HCT116 (cell line): Measurements from ENCODE around the gene NEURL1B. TPM values are rescaled to one million over a fixed set of nuclear protein-coding genes. Genes with fewer than 3 reads are reported as not detected.

ENCODE experiments used
- ATAC-seq: fragments of 200-7000 bp; cut with Tn5 transposase; 2 replicates; pipeline ENCODE4 v1.9.1; 2020; ENCODE audit warnings: mild to moderate bottlenecking, moderate library complexity
- BruUV-seq: library from RNA; stranded (reverse); fragments of 400-500 nt; replicated peaks from 2 replicates; lab custom pipeline; 2021; lab: Mats Ljungman, UMichigan
- CTCF ChIA-PET: fragments of 300-600 bp; sonication (Branson Sonifier 250); formaldehyde crosslinking; loops from one replicate; lab custom pipeline; 2021; ENCODE audit warnings: antibody characterized with exemption; lab: Charles Lee
- POLR2A ChIA-PET: fragments of 300-600, 350-600 bp; sonication (Branson Sonifier 250); formaldehyde crosslinking; loops from one replicate; lab custom pipeline; 2021; ENCODE audit warnings: antibody characterized with exemption; lab: Charles Lee
- RAD21 ChIA-PET, 2 experiments: fragments of 300-600 bp; sonication (Branson Sonifier 250); formaldehyde crosslinking; loops; one replicate each; lab custom pipeline; 2023; ENCODE audit warnings: low total read pairs in 2 of 2; ENCODE audit not compliant: uncharacterized antibody in 2 of 2, unreplicated experiment in 2 of 2, low non-redundant PET in 1 of 2; lab: Charles Lee
- DNase-seq: peaks from one replicate; pipeline ENCODE4 v3.0.0-alpha.2; 2010; ENCODE audit warnings: low read depth, low spot score
- H2AFZ ChIP-seq: fragments of 200-600 bp; shearing (Covaris generic), sonication (generic); 2 replicates; pipeline ENCODE4 v1.6.1; 2017; ENCODE audit warnings: low read depth, mixed run types, mixed read lengths, antibody characterized with exemption, low read length; ENCODE audit not compliant: poor library complexity, severe bottlenecking
- H3K27ac ChIP-seq: 2 replicates; pipeline ENCODE4 v1.5.1; 2012; ENCODE audit warnings: low read depth, low read length
- H3K27me3 ChIP-seq: fragments of 200-600 bp; sonication (generic); 2 replicates; pipeline ENCODE4 v1.6.1; 2016; ENCODE audit warnings: mixed run types, low read length, mixed read lengths; ENCODE audit not compliant: insufficient read depth
- H3K36me3 ChIP-seq, 2 experiments: fragments of 200-500 bp in 1 of 2; fragments of 200-600 bp in 1 of 2; sonication (Bioruptor generic) in 1 of 2; sonication (generic) in 1 of 2; 2 replicates each; pipeline versions ENCODE4 v1.5.1 to v1.6.1; 2014 to 2016; ENCODE audit warnings: low read length in 2 of 2, inconsistent platforms in 1 of 2, mixed read lengths in 1 of 2, mixed run types in 1 of 2; ENCODE audit not compliant: insufficient read depth in 2 of 2, control insufficient read depth in 1 of 2
- H3K4me1 ChIP-seq, 2 experiments: fragments of 200-600 bp in 1 of 2; sonication (generic) in 1 of 2; 2 replicates each; pipeline versions ENCODE4 v1.5.1 to v1.6.1; 2012 to 2017; ENCODE audit warnings: low read length in 2 of 2, inconsistent platforms in 1 of 2, mild to moderate bottlenecking in 1 of 2, mixed read lengths in 1 of 2, mixed run types in 1 of 2, moderate library complexity in 1 of 2; ENCODE audit not compliant: insufficient read depth in 2 of 2, control insufficient read depth in 1 of 2
- H3K4me2 ChIP-seq: fragments of 200-600 bp; sonication (generic); 2 replicates; pipeline ENCODE4 v1.6.1; 2017; ENCODE audit warnings: mixed run types, low read length, mixed read lengths
- H3K4me3 ChIP-seq, 2 experiments: fragments of 200-600 bp in 1 of 2; sonication (generic) in 1 of 2; replicated peaks in 1 of 2; 2 replicates each; pipeline ENCODE4 v1.5.1; 2011 to 2016; ENCODE audit warnings: low read length in 2 of 2, control low read depth in 1 of 2, low read depth in 1 of 2, mild to moderate bottlenecking in 1 of 2, mixed read lengths in 1 of 2, mixed run types in 1 of 2
- H3K79me2 ChIP-seq: fragments of 200-600 bp; sonication (generic); 2 replicates; pipeline ENCODE4 v1.6.1; 2017; ENCODE audit warnings: mild to moderate bottlenecking, mixed run types, low read length, moderate library complexity, mixed read lengths; ENCODE audit not compliant: insufficient read depth
- H3K9ac ChIP-seq: fragments of 200-600 bp; sonication (generic); 2 replicates; pipeline ENCODE4 v1.6.1; 2016; ENCODE audit warnings: low read length, mixed read lengths
- H3K9me2 ChIP-seq: fragments of 200-600 bp; sonication (generic), shearing (Covaris generic); 2 replicates; pipeline ENCODE4 v1.6.1; 2017; ENCODE audit warnings: mixed run types, mild to moderate bottlenecking, moderate library complexity; ENCODE audit not compliant: insufficient read depth
- H3K9me3 ChIP-seq, 2 experiments: fragments of 200-500 bp in 1 of 2; fragments of 200-600 bp in 1 of 2; sonication (Bioruptor generic) in 1 of 2; sonication (generic) in 1 of 2; 2 replicates each; pipeline ENCODE4 v1.6.1; 2014 to 2017; ENCODE audit warnings: low read length in 2 of 2, mixed read lengths in 2 of 2, inconsistent platforms in 1 of 2, low read depth in 1 of 2, mild to moderate bottlenecking in 1 of 2, mixed run types in 1 of 2, moderate library complexity in 1 of 2; ENCODE audit not compliant: control insufficient read depth in 1 of 2, insufficient read depth in 1 of 2
- H4K20me1 ChIP-seq: fragments of 200-600 bp; sonication (generic), shearing (Covaris generic); 2 replicates; pipeline ENCODE4 v1.6.1; 2017; ENCODE audit warnings: mixed run types, mild to moderate bottlenecking, moderate library complexity; ENCODE audit not compliant: insufficient read depth
- ATF3 ChIP-seq: IDR thresholded peaks from 2 replicates; pipeline ENCODE4 v1.6.1; 2012
- CBX3 ChIP-seq: IDR thresholded peaks from 2 replicates; pipeline ENCODE4 v1.6.1; 2012; ENCODE audit warnings: low read depth
- CEBPB ChIP-seq: IDR thresholded peaks from 2 replicates; pipeline ENCODE4 v1.6.1; 2012; ENCODE audit warnings: low read depth
- CTCF ChIP-seq, 3 experiments: fragments of 200-600 bp in 1 of 3; sonication (generic) in 1 of 3; IDR thresholded peaks in 2 of 3; conservative IDR thresholded peaks in 1 of 3; 2 replicates each; pipeline ENCODE4 v1.5.1; 2012 to 2017; ENCODE audit warnings: low read depth in 2 of 3, low read length in 2 of 3, antibody characterized with exemption in 1 of 3, borderline replicate concordance in 1 of 3, control low read depth in 1 of 3, mild to moderate bottlenecking in 1 of 3, mixed read lengths in 1 of 3, mixed run types in 1 of 3, moderate library complexity in 1 of 3; ENCODE audit not compliant: insufficient read depth in 1 of 3
- EGR1 ChIP-seq: IDR thresholded peaks from 2 replicates; pipeline ENCODE4 v1.6.1; 2012; ENCODE audit warnings: low read depth
- ELF1 ChIP-seq: IDR thresholded peaks from 2 replicates; pipeline ENCODE4 v1.6.1; 2012; ENCODE audit warnings: low read depth, borderline replicate concordance
- EZH2 ChIP-seq: fragments of 200-600 bp; sonication (generic); IDR thresholded peaks from 2 replicates; pipeline ENCODE4 v1.6.1; 2017; ENCODE audit warnings: antibody characterized with exemption, mixed run types
- EZH2phosphoT487 ChIP-seq: fragments of 200-600 bp; IDR thresholded peaks from 2 replicates; pipeline ENCODE4 v1.6.1; 2018; ENCODE audit warnings: antibody characterized with exemption, borderline replicate concordance
- FOSL1 ChIP-seq: IDR thresholded peaks from 2 replicates; pipeline ENCODE4 v1.6.1; 2012; ENCODE audit warnings: low read depth
- JUND ChIP-seq: IDR thresholded peaks from 2 replicates; pipeline ENCODE4 v1.6.1; 2012
- MAX ChIP-seq: IDR thresholded peaks from 2 replicates; pipeline ENCODE4 v1.6.1; 2012
- POLR2A ChIP-seq: IDR thresholded peaks from 2 replicates; pipeline ENCODE4 v1.7.0; 2011; ENCODE audit warnings: borderline replicate concordance; ENCODE audit not compliant: insufficient read depth, insufficient read length; ENCODE audit errors: extremely low read depth
- POLR2AphosphoS5 ChIP-seq: IDR thresholded peaks from 2 replicates; pipeline ENCODE4 v1.6.1; 2011; ENCODE audit warnings: mild to moderate bottlenecking, low read depth, low read length, moderate library complexity
- RAD21 ChIP-seq: IDR thresholded peaks from 2 replicates; pipeline ENCODE4 v1.6.1; 2012; ENCODE audit warnings: low read depth, mild to moderate bottlenecking
- REST ChIP-seq: IDR thresholded peaks from 2 replicates; pipeline ENCODE4 v1.6.1; 2012; ENCODE audit warnings: low read depth
- SRF ChIP-seq: IDR thresholded peaks from 2 replicates; pipeline ENCODE4 v1.6.1; 2012; ENCODE audit warnings: low read depth
- YY1 ChIP-seq: IDR thresholded peaks from 2 replicates; pipeline ENCODE4 v1.6.1; 2011; ENCODE audit warnings: low read length, low read depth, moderate library complexity, mild to moderate bottlenecking; ENCODE audit not compliant: insufficient replicate concordance; ENCODE audit errors: extremely low read depth
- ZBTB33 ChIP-seq: IDR thresholded peaks from 2 replicates; pipeline ENCODE4 v1.6.1; 2011; ENCODE audit warnings: mild to moderate bottlenecking, low read length, moderate library complexity; ENCODE audit not compliant: insufficient replicate concordance; ENCODE audit errors: extremely low read depth
- ZNF274 ChIP-seq: fragments of 200-500 bp; sonication (Bioruptor generic); IDR thresholded peaks from 2 replicates; pipeline ENCODE4 v1.6.1; 2014; ENCODE audit warnings: mild to moderate bottlenecking, low read depth, low read length, inconsistent platforms
- intact Hi-C: fragments of 100-400 bp; cut with micrococcal nuclease; formaldehyde crosslinking; loops from 2 replicates; pipeline ENCODE4 v1.10.0; 2022
- total RNA-seq: library from RNA; stranded (reverse); gene quantifications from one replicate; pipeline ENCODE4 v1.2.1, GENCODE V29; 2021; ENCODE audit not compliant: unreplicated experiment

Gene NEURL1B
- total RNA-seq, 1 experiment from 2014 or later, result 5.8 TPM

- Histone ChIP-seq H3K27ac (no peak overlapping the region), H3K9me2 (no peaks in the 10 kb centered on the region), H3K4me2 (no peak overlapping the region), H3K4me3 (no peak overlapping the region), H3K9me3 (no peaks in the 10 kb centered on the region), H3K36me3 (no peaks in the 10 kb centered on the region), H3K79me2 (no peaks in the 10 kb centered on the region), H3K4me1 (peaks cover 0 to 15% of the 10 kb centered on the region in 2 experiments; a peak in 2 of 4 replicates), H3K27me3 (no peaks in the 10 kb centered on the region; the same call in 1 of the 2 replicates), H4K20me1 (no peaks in the 10 kb centered on the region), H3K9ac (no peak overlapping the region), H2AFZ (no peak overlapping the region)
- BruUV-seq, result no TSS peak
- DNase-seq (no peak), ATAC-seq (no peak)
- ChIA-PET RAD21 (interaction anchor here (0.5 to 1.8 kb wide), 8 partner anchors 58 to 271 kb away, joined by 3 to 10 read pairs (median 4); partner anchors contain the start of genes DUSP1 (in 1 of the 2) and RPL26L1 (in 1 of the 2)), CTCF (interaction anchor here (0.6 to 2.9 kb wide), 25 partner anchors 7 to 1604 kb away, joined by 3 to 78 read pairs (median 5); partner anchors contain the start of genes ATP6V0E1, DUSP1 and RPL26L1), POLR2A (interaction anchor here (0.6 to 1.7 kb wide), 5 partner anchors 57 to 418 kb away, joined by 3 to 16 read pairs (median 5); partner anchors contain the start of genes DUSP1 and RPL26L1)
- intact Hi-C loops, result loop anchor here (1.0 to 10.0 kb wide), 2 partner anchors 218 to 1271 kb away; partner anchors contain the start of gene C5orf47
- TF ChIP-seq CBX3 (no peak), FOSL1 (no peak), POLR2A (no peak), RAD21 (no peak), JUND (no peak), ATF3 (no peak), REST (no peak), EGR1 (no peak), ELF1 (no peak), SRF (no peak), YY1 (no peak), CTCF (IDR thresholded peaks at IDR 0.05 in 2 of 3, conservative IDR thresholded peaks at IDR 0.05 in 1 of 3; ENCODE audit: borderline replicate concordance in 1 of 3, insufficient read depth in 1 of 3, low read depth in 2 of 3, low read length in 2 of 3) (no peak), ZBTB33 (no peak), CEBPB (no peak), EZH2 (no peak), EZH2phosphoT487 (no peak), ZNF274 (no peak), MAX (no peak), POLR2AphosphoS5 (no peak)
Measured at GRCh38 chr5:172713809-172714490, 72.9 kb downstream of the NEURL1B start.
